K562 (cell line): Measurements from ENCODE around the gene MYCL. TPM values are rescaled to one million over a fixed set of nuclear protein-coding genes. Genes with fewer than 3 reads are reported as not detected.

Source experiments
- ATF2 ChIP-seq: sonication (generic); formaldehyde crosslinking; IDR thresholded peaks from 2 replicates; pipeline ENCODE4 v1.8.1; 2022; ENCODE audit warnings: missing genetic modification reagents
- E2F4 ChIP-seq: sonication (generic); formaldehyde crosslinking; IDR thresholded peaks from 2 replicates; pipeline ENCODE4 v1.8.0; 2022; ENCODE audit warnings: mild to moderate bottlenecking, low read depth, missing genetic modification reagents
- EGR1 ChIP-seq: fragments of 450-650 bp; conservative IDR thresholded peaks from 2 replicates; pipeline ENCODE4 v1.6.1; 2017; ENCODE audit warnings: mild to moderate bottlenecking
- ELK3 ChIP-seq: fragments of 450-650 bp; formaldehyde crosslinking; IDR thresholded peaks from 2 replicates; pipeline ENCODE4 v1.4.0; 2020; ENCODE audit warnings: mild to moderate bottlenecking
- ETS2 ChIP-seq: IDR thresholded peaks from 2 replicates; pipeline ENCODE4 v1.6.1; 2016; ENCODE audit warnings: borderline replicate concordance, missing genetic modification characterization, mild to moderate bottlenecking, moderate library complexity, missing compliant biosample characterization; ENCODE audit not compliant: poor library complexity, severe bottlenecking
- FOXJ3 ChIP-seq: sonication (generic); formaldehyde crosslinking; IDR thresholded peaks from 2 replicates; pipeline ENCODE4 v1.4.0; 2020; ENCODE audit warnings: mild to moderate bottlenecking, missing genetic modification reagents
- FOXK1 ChIP-seq: sonication (generic); formaldehyde crosslinking; IDR thresholded peaks from 2 replicates; pipeline ENCODE4 v1.8.0; 2022; ENCODE audit warnings: missing genetic modification reagents, mild to moderate bottlenecking, borderline replicate concordance
- JUND ChIP-seq, 2 experiments: IDR thresholded peaks; 2 replicates in 1 of 2; 3 replicates in 1 of 2; pipeline ENCODE4 v1.6.1; 2011; ENCODE audit warnings: borderline replicate concordance in 2 of 2, low read depth in 2 of 2, low read length in 2 of 2, improper control_type of control experiment in 1 of 2, missing biosample characterization in 1 of 2, missing genetic modification characterization in 1 of 2, missing genetic modification reagents in 1 of 2
- MLLT1 ChIP-seq, 2 experiments: fragments of 450-650 bp; IDR thresholded peaks; 2 replicates each; pipeline ENCODE4 v1.6.1; 2016
- SUPT5H ChIP-seq: fragments of 450-650 bp; IDR thresholded peaks from 2 replicates; pipeline ENCODE4 v1.6.1; 2016
- ZNF280B ChIP-seq: fragments of 250-450 bp; sonication (Bioruptor Pico); IDR thresholded peaks from 2 replicates; pipeline ENCODE4 v1.5.1; 2021; ENCODE audit warnings: mild to moderate bottlenecking
- ZNF589 ChIP-seq: fragments of 200-800 bp; sonication (Bioruptor generic); IDR thresholded peaks from 2 replicates; pipeline ENCODE4 v1.6.1; 2016; ENCODE audit warnings: low read depth, missing genetic modification characterization, missing compliant biosample characterization
- ZNF696 ChIP-seq: fragments of 250-450 bp; sonication (Bioruptor Pico); conservative IDR thresholded peaks from 2 replicates; pipeline ENCODE4 v1.4.0; 2020; ENCODE audit warnings: mild to moderate bottlenecking, moderate library complexity
- polyA plus RNA-seq, 8 experiments: library from polyadenylated mRNA; depleted of rRNA in 4 of 8; stranded (reverse) in 5 of 8; unstranded in 3 of 8; fragments of >200 nt; fragmentation: Nextera tagmentation in 2 of 8; fragmentation: Illumina TruSeq in 1 of 8; extraction: Ambion mirVana in 2 of 8; extraction: Trizol in 1 of 8; gene quantifications; 2 replicates each; pipeline versions ENCODE4 v1.2.1 to v1.2.3, GENCODE V29; 2011 to 2014; ENCODE audit warnings: inconsistent platforms in 1 of 8, missing spikeins in 1 of 8
- total RNA-seq, 7 experiments: library from RNA; depleted of rRNA in 6 of 7; stranded (reverse); fragments of >200 nt in 6 of 7; fragmentation: Illumina TruSeq in 2 of 7; extraction: Trizol in 2 of 7; gene quantifications; 2 replicates each; pipeline versions ENCODE4 v1.2.1 to v1.2.3, GENCODE V29; 2011 to 2021; ENCODE audit warnings: low replicate concordance in 1 of 7
- TF ChIP-seq, protein P1 (sequence below): fragments of 200-400 bp; formaldehyde crosslinking; IDR thresholded peaks from 2 replicates; pipeline ENCODE4 v1.6.1; 2017; ENCODE audit warnings: mild to moderate bottlenecking, low read depth, low read length, moderate library complexity
- TF ChIP-seq, protein P2 (sequence below): sonication (generic); formaldehyde crosslinking; IDR thresholded peaks from 2 replicates; pipeline ENCODE4 v1.9.0; 2022; ENCODE audit warnings: mild to moderate bottlenecking, missing genetic modification reagents

MYCL gene
- total and polyA plus RNA-seq, 9 of the 15 experiments (the other 6 are each of a cell fraction or from before 2014, with no cell fraction given) = 3.5 to 22.0 (median 12.8) TPM

GRCh38 chr1:39892601-39893595, 8.8 kb downstream of the MYCL start (continued):
- peak; percentile 70 to 83; a peak in 3 of 4 replicates for TF ChIP-seq MLLT1 (IDR thresholded peaks at IDR 0.05)
- TF ChIP-seq E2F4 (CRISPR knock-in tag) = no peak
- TF ChIP-seq JUND (IDR thresholded peaks at IDR 0.05; ENCODE audit: borderline replicate concordance, low read depth, low read length) = peak; percentile 83
- peak; percentile 85; the same call in 2 of the 3 replicates for TF ChIP-seq JUND (tag; IDR thresholded peaks at IDR 0.05; ENCODE audit: borderline replicate concordance, low read depth, low read length)
- TF ChIP-seq, protein P1, sequence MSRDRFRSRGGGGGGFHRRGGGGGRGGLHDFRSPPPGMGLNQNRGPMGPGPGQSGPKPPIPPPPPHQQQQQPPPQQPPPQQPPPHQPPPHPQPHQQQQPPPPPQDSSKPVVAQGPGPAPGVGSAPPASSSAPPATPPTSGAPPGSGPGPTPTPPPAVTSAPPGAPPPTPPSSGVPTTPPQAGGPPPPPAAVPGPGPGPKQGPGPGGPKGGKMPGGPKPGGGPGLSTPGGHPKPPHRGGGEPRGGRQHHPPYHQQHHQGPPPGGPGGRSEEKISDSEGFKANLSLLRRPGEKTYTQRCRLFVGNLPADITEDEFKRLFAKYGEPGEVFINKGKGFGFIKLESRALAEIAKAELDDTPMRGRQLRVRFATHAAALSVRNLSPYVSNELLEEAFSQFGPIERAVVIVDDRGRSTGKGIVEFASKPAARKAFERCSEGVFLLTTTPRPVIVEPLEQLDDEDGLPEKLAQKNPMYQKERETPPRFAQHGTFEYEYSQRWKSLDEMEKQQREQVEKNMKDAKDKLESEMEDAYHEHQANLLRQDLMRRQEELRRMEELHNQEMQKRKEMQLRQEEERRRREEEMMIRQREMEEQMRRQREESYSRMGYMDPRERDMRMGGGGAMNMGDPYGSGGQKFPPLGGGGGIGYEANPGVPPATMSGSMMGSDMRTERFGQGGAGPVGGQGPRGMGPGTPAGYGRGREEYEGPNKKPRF = no peak
- TF ChIP-seq, protein P2, sequence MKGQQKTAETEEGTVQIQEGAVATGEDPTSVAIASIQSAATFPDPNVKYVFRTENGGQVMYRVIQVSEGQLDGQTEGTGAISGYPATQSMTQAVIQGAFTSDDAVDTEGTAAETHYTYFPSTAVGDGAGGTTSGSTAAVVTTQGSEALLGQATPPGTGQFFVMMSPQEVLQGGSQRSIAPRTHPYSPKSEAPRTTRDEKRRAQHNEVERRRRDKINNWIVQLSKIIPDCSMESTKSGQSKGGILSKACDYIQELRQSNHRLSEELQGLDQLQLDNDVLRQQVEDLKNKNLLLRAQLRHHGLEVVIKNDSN = no peak
- TF ChIP-seq ZNF696 (CRISPR knock-in tag) = no peak
- TF ChIP-seq FOXJ3 (CRISPR knock-in tag) = no peak
- TF ChIP-seq ZNF589 (CRISPR knock-in tag) = peak; percentile 91
- 0 out of 2 replicates have a peak, but pooled peaks have one; percentile 23 for TF ChIP-seq SUPT5H
- TF ChIP-seq FOXK1 (CRISPR knock-in tag) = no peak
- peak; percentile 87 for TF ChIP-seq EGR1
- TF ChIP-seq ELK3 (CRISPR knock-in tag) = no peak
- no peak for TF ChIP-seq ZNF280B (CRISPR knock-in tag)
- no peak for TF ChIP-seq ATF2 (CRISPR knock-in tag)
- no peak for TF ChIP-seq ETS2 (tag)
